H9 (cell line): Measurements from ENCODE around the gene BEX3. TPM values are rescaled to one million over a fixed set of nuclear protein-coding genes. Genes with fewer than 3 reads are reported as not detected.

ENCODE experiments used
- DNase-seq: peaks from one replicate; pipeline ENCODE4 v3.0.0-alpha.2; 2017
- H2AFZ ChIP-seq: one replicate; pipeline ENCODE4 v1.6.1; 2013; ENCODE audit warnings: mild to moderate bottlenecking, low read length, control low read depth, moderate library complexity
- H2AK5ac ChIP-seq: 2 replicates; pipeline ENCODE4 v1.6.1; 2013; ENCODE audit warnings: low read length, control low read depth, mixed read lengths; ENCODE audit not compliant: insufficient read length
- H2BK120ac ChIP-seq: one replicate; pipeline ENCODE4 v1.6.1; 2013; ENCODE audit warnings: low read depth, mild to moderate bottlenecking, low read length, control low read depth, inconsistent platforms; ENCODE audit not compliant: poor library complexity, severe bottlenecking
- H2BK12ac ChIP-seq: 2 replicates; pipeline ENCODE4 v1.6.1; 2013; ENCODE audit warnings: low read length, control low read depth, mixed read lengths, low read depth; ENCODE audit not compliant: insufficient read length
- H2BK15ac ChIP-seq: 2 replicates; pipeline ENCODE4 v1.6.1; 2013; ENCODE audit warnings: low read depth, low read length, control low read depth
- H2BK20ac ChIP-seq: one replicate; pipeline ENCODE4 v1.6.1; 2013; ENCODE audit warnings: low read depth, mild to moderate bottlenecking, low read length, control low read depth, inconsistent platforms; ENCODE audit not compliant: poor library complexity, severe bottlenecking
- H2BK5ac ChIP-seq: 2 replicates; pipeline ENCODE4 v1.6.1; 2013; ENCODE audit warnings: low read length, control low read depth, mixed read lengths; ENCODE audit not compliant: insufficient read length
- H3K14ac ChIP-seq: 2 replicates; pipeline ENCODE4 v1.6.1; 2013; ENCODE audit warnings: low read length, control low read depth; ENCODE audit not compliant: insufficient read depth
- H3K18ac ChIP-seq: 2 replicates; pipeline ENCODE4 v1.6.1; 2013; ENCODE audit warnings: low read depth, mild to moderate bottlenecking, mixed read lengths, low read length, control low read depth; ENCODE audit not compliant: insufficient read length
- H3K23ac ChIP-seq: 2 replicates; pipeline ENCODE4 v1.6.1; 2013; ENCODE audit warnings: low read length, control low read depth, mixed read lengths, low read depth; ENCODE audit not compliant: insufficient read length
- H3K23me2 ChIP-seq: 2 replicates; pipeline ENCODE4 v1.6.1; 2013; ENCODE audit warnings: low read depth, mild to moderate bottlenecking, mixed read lengths, low read length, control low read depth; ENCODE audit not compliant: insufficient read length, poor library complexity, severe bottlenecking
- H3K27ac ChIP-seq: 2 replicates; pipeline ENCODE4 v1.5.1; 2013; ENCODE audit warnings: low read length, control low read depth, mixed read lengths, low read depth; ENCODE audit not compliant: insufficient read length
- H3K27me3 ChIP-seq: 2 replicates; pipeline ENCODE4 v1.6.1; 2013; ENCODE audit warnings: low read length, control low read depth, inconsistent platforms; ENCODE audit not compliant: insufficient read depth
- H3K4ac ChIP-seq: 2 replicates; pipeline ENCODE4 v1.6.1; 2013; ENCODE audit warnings: low read depth, mild to moderate bottlenecking, control low read depth, inconsistent platforms, low read length, moderate library complexity
- H3K4me1 ChIP-seq: 2 replicates; pipeline ENCODE4 v1.6.1; 2013; ENCODE audit warnings: low read length, control low read depth, inconsistent platforms; ENCODE audit not compliant: insufficient read depth
- H3K4me2 ChIP-seq: 2 replicates; pipeline ENCODE4 v1.6.1; 2013; ENCODE audit warnings: low read length, control low read depth, mixed read lengths; ENCODE audit not compliant: insufficient read length, insufficient read depth
- H3K56ac ChIP-seq: 2 replicates; pipeline ENCODE4 v1.6.1; 2013; ENCODE audit warnings: low read depth, mild to moderate bottlenecking, mixed read lengths, low read length, control low read depth; ENCODE audit not compliant: insufficient read length
- H3K79me1 ChIP-seq: 2 replicates; pipeline ENCODE4 v1.6.1; 2013; ENCODE audit warnings: low read depth, mild to moderate bottlenecking, moderate library complexity, low read length, control low read depth, inconsistent platforms; ENCODE audit not compliant: insufficient read depth, poor library complexity, severe bottlenecking
- H3K79me2 ChIP-seq: 2 replicates; pipeline ENCODE4 v1.6.1; 2013; ENCODE audit warnings: low read length, control low read depth, inconsistent platforms; ENCODE audit not compliant: insufficient read depth
- H3K9ac ChIP-seq: 2 replicates; pipeline ENCODE4 v1.6.1; 2013; ENCODE audit warnings: low read length, control low read depth, mixed read lengths; ENCODE audit not compliant: insufficient read length; ENCODE audit errors: extremely low read depth
- H3K9me3 ChIP-seq: one replicate; pipeline ENCODE4 v1.6.1; 2013; ENCODE audit warnings: low read depth, low read length, inconsistent platforms; ENCODE audit not compliant: control insufficient read depth
- H3T11ph ChIP-seq: one replicate; pipeline ENCODE4 v1.6.1; 2013; ENCODE audit warnings: mild to moderate bottlenecking, low read length, control low read depth, inconsistent platforms
- H4K20me1 ChIP-seq: one replicate; pipeline ENCODE4 v1.6.1; 2013; ENCODE audit not compliant: control insufficient read depth, insufficient read length, insufficient read depth
- H4K5ac ChIP-seq: 2 replicates; pipeline ENCODE4 v1.6.1; 2013; ENCODE audit warnings: low read depth, mild to moderate bottlenecking, mixed read lengths, low read length, control low read depth; ENCODE audit not compliant: insufficient read length
- H4K8ac ChIP-seq: replicated peaks from 2 replicates; pipeline ENCODE4 v1.6.1; 2013; ENCODE audit warnings: low read length, control low read depth, mixed read lengths, low read depth; ENCODE audit not compliant: insufficient read length
- H4K91ac ChIP-seq: 2 replicates; pipeline ENCODE4 v1.6.1; 2013; ENCODE audit warnings: low read depth, mild to moderate bottlenecking, moderate library complexity, mixed read lengths, low read length, control low read depth; ENCODE audit not compliant: insufficient read length
- H3K27ac Mint-ChIP-seq, 3 experiments: 2 replicates in 2 of 3; 3 replicates in 1 of 3; pipeline ENCODE4 v1.8.0; 2020 to 2021; ENCODE audit warnings: mixed read lengths in 3 of 3, mild to moderate bottlenecking in 1 of 3, moderate library complexity in 1 of 3
- H3K27me3 Mint-ChIP-seq: 2 replicates; pipeline ENCODE4 v1.8.0; 2021; ENCODE audit warnings: low read depth, mild to moderate bottlenecking, moderate library complexity, mixed read lengths
- H3K36me3 Mint-ChIP-seq, 3 experiments: 2 replicates in 2 of 3; 3 replicates in 1 of 3; pipeline ENCODE4 v1.8.0; 2020 to 2021; ENCODE audit warnings: low read depth in 3 of 3, mixed read lengths in 3 of 3; ENCODE audit not compliant: insufficient read depth in 1 of 3
- H3K4me1 Mint-ChIP-seq, 2 experiments: 2 replicates each; pipeline ENCODE4 v1.8.0; 2020; ENCODE audit warnings: mixed read lengths in 2 of 2
- H3K4me3 Mint-ChIP-seq, 2 experiments: 2 replicates in 1 of 2; 3 replicates in 1 of 2; pipeline ENCODE4 v1.8.0; 2020 to 2021; ENCODE audit warnings: mild to moderate bottlenecking in 2 of 2, mixed read lengths in 2 of 2, moderate library complexity in 1 of 2
- H3K9me3 Mint-ChIP-seq, 2 experiments: 2 replicates in 1 of 2; 3 replicates in 1 of 2; pipeline ENCODE4 v1.8.0; 2020; ENCODE audit warnings: mild to moderate bottlenecking in 2 of 2, mixed read lengths in 2 of 2, moderate library complexity in 1 of 2
- WGBS: extraction: QIAGEN DNeasy Blood & Tissue Kit; methylation state at CpG from one replicate; pipeline ENCODE4 v1.1.7; 2013; ENCODE audit warnings: missing lambda C conversion rate, low lambda C conversion rate, mixed read lengths; ENCODE audit not compliant: insufficient read length; ENCODE audit errors: extremely low coverage; 5-methylcytosine and 5-hydroxymethylcytosine counted together
- total RNA-seq: library from RNA; stranded (reverse); gene quantifications from 2 replicates; pipeline ENCODE4 v1.2.1, GENCODE V29; 2021
- TF ChIP-seq, protein P1 (sequence below): fragments of 200-600 bp; sonication (generic); conservative IDR thresholded peaks from 3 replicates; pipeline ENCODE4 v1.8.0; 2021; ENCODE audit warnings: antibody characterized with exemption, mild to moderate bottlenecking

Gene BEX3
- total RNA-seq, 1 experiment from 2014 or later: 305 TPM

DNA sequence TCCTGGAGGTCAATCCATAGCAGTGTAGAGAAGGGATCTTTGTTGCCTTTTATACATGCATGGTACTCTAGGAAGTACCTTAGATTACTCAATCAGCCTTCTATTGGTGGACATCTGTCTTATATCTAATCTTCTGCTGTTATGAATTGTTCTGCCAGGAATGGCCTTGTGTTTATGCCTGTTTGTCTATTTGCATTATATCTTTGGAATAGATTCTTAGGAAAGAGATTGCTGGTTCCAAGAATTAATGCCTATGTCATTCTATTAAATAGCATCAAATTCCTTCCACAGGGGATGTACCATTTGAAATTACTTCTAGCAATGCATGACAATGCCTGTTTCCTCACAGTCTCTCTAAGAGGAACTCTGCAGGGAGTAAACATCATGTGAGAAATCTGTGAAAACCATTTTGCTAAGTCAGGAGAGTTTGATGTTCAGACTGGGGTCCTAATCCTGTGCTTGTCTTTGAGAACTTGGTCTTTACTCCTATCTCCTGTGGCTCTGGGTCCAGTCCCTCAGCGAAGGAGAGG lies 42.5 kb downstream of the BEX3 start:
- H4K5ac ChIP-seq: no peak overlapping the region
- H4K91ac ChIP-seq: no peak overlapping the region
- H3K14ac ChIP-seq: no peak overlapping the region
- no peak for DNase-seq
- Mint-ChIP-seq H3K9me3 (peaks cover 0 to 48% of the 10 kb centered on the region in 2 experiments; a peak in 4 of 5 replicates), H3K27me3 (peaks cover 19% of the 10 kb centered on the region), H3K27ac (no peak overlapping the region), H3K36me3 (peaks cover 3 to 26% (median 9%) of the 10 kb centered on the region in 3 experiments; a peak in 4 of 7 replicates), H3K4me1 (peaks cover 22% of the 10 kb centered on the region in 2 experiments), H3K4me3 (no peak overlapping the region)
- H2BK12ac ChIP-seq: no peak overlapping the region
- no peaks in the 10 kb centered on the region for H3K79me1 ChIP-seq
- H3K4me1 ChIP-seq: peaks cover 3% of the 10 kb centered on the region; the same call in 1 of the 2 replicates
- no peak overlapping the region for H3T11ph ChIP-seq
- H3K79me2 ChIP-seq: peaks cover 2% of the 10 kb centered on the region; the same call in 1 of the 2 replicates
- no peak overlapping the region for H2BK15ac ChIP-seq
- no peak overlapping the region for H3K18ac ChIP-seq
- no peak overlapping the region for H4K8ac ChIP-seq
- no peak overlapping the region for H3K9ac ChIP-seq
- H3K27me3 ChIP-seq: no peaks in the 10 kb centered on the region
- peak overlapping the region; percentile 27 for H2BK20ac ChIP-seq
- H3K4me2 ChIP-seq: no peak overlapping the region
- no peak overlapping the region for H3K4ac ChIP-seq
- no peaks in the 10 kb centered on the region for H3K9me3 ChIP-seq
- no peak overlapping the region for H3K27ac ChIP-seq
- H2AFZ ChIP-seq: no peak overlapping the region
- no peak overlapping the region for H3K56ac ChIP-seq
- H2AK5ac ChIP-seq: no peak overlapping the region
- WGBS: no CpG with 5 or more reads among the region's 1 CpG
- no peak overlapping the region for H3K23ac ChIP-seq
- H3K23me2 ChIP-seq: no peaks in the 10 kb centered on the region
- H2BK120ac ChIP-seq: no peak overlapping the region
- TF ChIP-seq, protein P1, sequence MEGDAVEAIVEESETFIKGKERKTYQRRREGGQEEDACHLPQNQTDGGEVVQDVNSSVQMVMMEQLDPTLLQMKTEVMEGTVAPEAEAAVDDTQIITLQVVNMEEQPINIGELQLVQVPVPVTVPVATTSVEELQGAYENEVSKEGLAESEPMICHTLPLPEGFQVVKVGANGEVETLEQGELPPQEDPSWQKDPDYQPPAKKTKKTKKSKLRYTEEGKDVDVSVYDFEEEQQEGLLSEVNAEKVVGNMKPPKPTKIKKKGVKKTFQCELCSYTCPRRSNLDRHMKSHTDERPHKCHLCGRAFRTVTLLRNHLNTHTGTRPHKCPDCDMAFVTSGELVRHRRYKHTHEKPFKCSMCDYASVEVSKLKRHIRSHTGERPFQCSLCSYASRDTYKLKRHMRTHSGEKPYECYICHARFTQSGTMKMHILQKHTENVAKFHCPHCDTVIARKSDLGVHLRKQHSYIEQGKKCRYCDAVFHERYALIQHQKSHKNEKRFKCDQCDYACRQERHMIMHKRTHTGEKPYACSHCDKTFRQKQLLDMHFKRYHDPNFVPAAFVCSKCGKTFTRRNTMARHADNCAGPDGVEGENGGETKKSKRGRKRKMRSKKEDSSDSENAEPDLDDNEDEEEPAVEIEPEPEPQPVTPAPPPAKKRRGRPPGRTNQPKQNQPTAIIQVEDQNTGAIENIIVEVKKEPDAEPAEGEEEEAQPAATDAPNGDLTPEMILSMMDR: no peak
- no peak overlapping the region for H2BK5ac ChIP-seq
- peaks cover 3% of the 10 kb centered on the region for H4K20me1 ChIP-seq
